H9 (cell line): ENCODE results near the gene DGKE. TPM values are rescaled to one million over a fixed set of nuclear protein-coding genes. Genes with fewer than 3 reads are reported as not detected.

Experiments used
- DNase-seq: peaks from one replicate; pipeline ENCODE4 v3.0.0-alpha.2; 2017
- H2AFZ ChIP-seq: one replicate; pipeline ENCODE4 v1.6.1; 2013; ENCODE audit warnings: mild to moderate bottlenecking, low read length, control low read depth, moderate library complexity
- H2AK5ac ChIP-seq: 2 replicates; pipeline ENCODE4 v1.6.1; 2013; ENCODE audit warnings: low read length, control low read depth, mixed read lengths; ENCODE audit not compliant: insufficient read length
- H2BK120ac ChIP-seq: one replicate; pipeline ENCODE4 v1.6.1; 2013; ENCODE audit warnings: low read depth, mild to moderate bottlenecking, low read length, control low read depth, inconsistent platforms; ENCODE audit not compliant: poor library complexity, severe bottlenecking
- H2BK12ac ChIP-seq: 2 replicates; pipeline ENCODE4 v1.6.1; 2013; ENCODE audit warnings: low read length, control low read depth, mixed read lengths, low read depth; ENCODE audit not compliant: insufficient read length
- H2BK15ac ChIP-seq: 2 replicates; pipeline ENCODE4 v1.6.1; 2013; ENCODE audit warnings: low read depth, low read length, control low read depth
- H2BK20ac ChIP-seq: one replicate; pipeline ENCODE4 v1.6.1; 2013; ENCODE audit warnings: low read depth, mild to moderate bottlenecking, low read length, control low read depth, inconsistent platforms; ENCODE audit not compliant: poor library complexity, severe bottlenecking
- H2BK5ac ChIP-seq: 2 replicates; pipeline ENCODE4 v1.6.1; 2013; ENCODE audit warnings: low read length, control low read depth, mixed read lengths; ENCODE audit not compliant: insufficient read length
- H3K14ac ChIP-seq: 2 replicates; pipeline ENCODE4 v1.6.1; 2013; ENCODE audit warnings: low read length, control low read depth; ENCODE audit not compliant: insufficient read depth
- H3K18ac ChIP-seq: 2 replicates; pipeline ENCODE4 v1.6.1; 2013; ENCODE audit warnings: low read depth, mild to moderate bottlenecking, mixed read lengths, low read length, control low read depth; ENCODE audit not compliant: insufficient read length
- H3K23ac ChIP-seq: 2 replicates; pipeline ENCODE4 v1.6.1; 2013; ENCODE audit warnings: low read length, control low read depth, mixed read lengths, low read depth; ENCODE audit not compliant: insufficient read length
- H3K23me2 ChIP-seq: 2 replicates; pipeline ENCODE4 v1.6.1; 2013; ENCODE audit warnings: low read depth, mild to moderate bottlenecking, mixed read lengths, low read length, control low read depth; ENCODE audit not compliant: insufficient read length, poor library complexity, severe bottlenecking
- H3K27ac ChIP-seq: 2 replicates; pipeline ENCODE4 v1.5.1; 2013; ENCODE audit warnings: low read length, control low read depth, mixed read lengths, low read depth; ENCODE audit not compliant: insufficient read length
- H3K27me3 ChIP-seq: 2 replicates; pipeline ENCODE4 v1.6.1; 2013; ENCODE audit warnings: low read length, control low read depth, inconsistent platforms; ENCODE audit not compliant: insufficient read depth
- H3K4ac ChIP-seq: 2 replicates; pipeline ENCODE4 v1.6.1; 2013; ENCODE audit warnings: low read depth, mild to moderate bottlenecking, control low read depth, inconsistent platforms, low read length, moderate library complexity
- H3K4me1 ChIP-seq: 2 replicates; pipeline ENCODE4 v1.6.1; 2013; ENCODE audit warnings: low read length, control low read depth, inconsistent platforms; ENCODE audit not compliant: insufficient read depth
- H3K4me2 ChIP-seq: 2 replicates; pipeline ENCODE4 v1.6.1; 2013; ENCODE audit warnings: low read length, control low read depth, mixed read lengths; ENCODE audit not compliant: insufficient read length, insufficient read depth
- H3K56ac ChIP-seq: 2 replicates; pipeline ENCODE4 v1.6.1; 2013; ENCODE audit warnings: low read depth, mild to moderate bottlenecking, mixed read lengths, low read length, control low read depth; ENCODE audit not compliant: insufficient read length
- H3K79me1 ChIP-seq: 2 replicates; pipeline ENCODE4 v1.6.1; 2013; ENCODE audit warnings: low read depth, mild to moderate bottlenecking, moderate library complexity, low read length, control low read depth, inconsistent platforms; ENCODE audit not compliant: insufficient read depth, poor library complexity, severe bottlenecking
- H3K79me2 ChIP-seq: 2 replicates; pipeline ENCODE4 v1.6.1; 2013; ENCODE audit warnings: low read length, control low read depth, inconsistent platforms; ENCODE audit not compliant: insufficient read depth
- H3K9ac ChIP-seq: 2 replicates; pipeline ENCODE4 v1.6.1; 2013; ENCODE audit warnings: low read length, control low read depth, mixed read lengths; ENCODE audit not compliant: insufficient read length; ENCODE audit errors: extremely low read depth
- H3K9me3 ChIP-seq: one replicate; pipeline ENCODE4 v1.6.1; 2013; ENCODE audit warnings: low read depth, low read length, inconsistent platforms; ENCODE audit not compliant: control insufficient read depth
- H3T11ph ChIP-seq: one replicate; pipeline ENCODE4 v1.6.1; 2013; ENCODE audit warnings: mild to moderate bottlenecking, low read length, control low read depth, inconsistent platforms
- H4K20me1 ChIP-seq: one replicate; pipeline ENCODE4 v1.6.1; 2013; ENCODE audit not compliant: control insufficient read depth, insufficient read length, insufficient read depth
- H4K5ac ChIP-seq: 2 replicates; pipeline ENCODE4 v1.6.1; 2013; ENCODE audit warnings: low read depth, mild to moderate bottlenecking, mixed read lengths, low read length, control low read depth; ENCODE audit not compliant: insufficient read length
- H4K8ac ChIP-seq: replicated peaks from 2 replicates; pipeline ENCODE4 v1.6.1; 2013; ENCODE audit warnings: low read length, control low read depth, mixed read lengths, low read depth; ENCODE audit not compliant: insufficient read length
- H4K91ac ChIP-seq: 2 replicates; pipeline ENCODE4 v1.6.1; 2013; ENCODE audit warnings: low read depth, mild to moderate bottlenecking, moderate library complexity, mixed read lengths, low read length, control low read depth; ENCODE audit not compliant: insufficient read length
- H3K27ac Mint-ChIP-seq, 3 experiments: 2 replicates in 2 of 3; 3 replicates in 1 of 3; pipeline ENCODE4 v1.8.0; 2020 to 2021; ENCODE audit warnings: mixed read lengths in 3 of 3, mild to moderate bottlenecking in 1 of 3, moderate library complexity in 1 of 3
- H3K27me3 Mint-ChIP-seq: 2 replicates; pipeline ENCODE4 v1.8.0; 2021; ENCODE audit warnings: low read depth, mild to moderate bottlenecking, moderate library complexity, mixed read lengths
- H3K36me3 Mint-ChIP-seq, 3 experiments: 2 replicates in 2 of 3; 3 replicates in 1 of 3; pipeline ENCODE4 v1.8.0; 2020 to 2021; ENCODE audit warnings: low read depth in 3 of 3, mixed read lengths in 3 of 3; ENCODE audit not compliant: insufficient read depth in 1 of 3
- H3K4me1 Mint-ChIP-seq, 2 experiments: 2 replicates each; pipeline ENCODE4 v1.8.0; 2020; ENCODE audit warnings: mixed read lengths in 2 of 2
- H3K4me3 Mint-ChIP-seq, 2 experiments: 2 replicates in 1 of 2; 3 replicates in 1 of 2; pipeline ENCODE4 v1.8.0; 2020 to 2021; ENCODE audit warnings: mild to moderate bottlenecking in 2 of 2, mixed read lengths in 2 of 2, moderate library complexity in 1 of 2
- H3K9me3 Mint-ChIP-seq, 2 experiments: 2 replicates in 1 of 2; 3 replicates in 1 of 2; pipeline ENCODE4 v1.8.0; 2020; ENCODE audit warnings: mild to moderate bottlenecking in 2 of 2, mixed read lengths in 2 of 2, moderate library complexity in 1 of 2
- WGBS: extraction: QIAGEN DNeasy Blood & Tissue Kit; methylation state at CpG from one replicate; pipeline ENCODE4 v1.1.7; 2013; ENCODE audit warnings: missing lambda C conversion rate, low lambda C conversion rate, mixed read lengths; ENCODE audit not compliant: insufficient read length; ENCODE audit errors: extremely low coverage; 5-methylcytosine and 5-hydroxymethylcytosine counted together
- total RNA-seq: library from RNA; stranded (reverse); gene quantifications from 2 replicates; pipeline ENCODE4 v1.2.1, GENCODE V29; 2021
- TF ChIP-seq, protein P1 (sequence below): fragments of 200-600 bp; sonication (generic); conservative IDR thresholded peaks from 3 replicates; pipeline ENCODE4 v1.8.0; 2021; ENCODE audit warnings: antibody characterized with exemption, mild to moderate bottlenecking

Gene DGKE
- total RNA-seq, 1 experiment from 2014 or later, result 4.9 TPM

DNA sequence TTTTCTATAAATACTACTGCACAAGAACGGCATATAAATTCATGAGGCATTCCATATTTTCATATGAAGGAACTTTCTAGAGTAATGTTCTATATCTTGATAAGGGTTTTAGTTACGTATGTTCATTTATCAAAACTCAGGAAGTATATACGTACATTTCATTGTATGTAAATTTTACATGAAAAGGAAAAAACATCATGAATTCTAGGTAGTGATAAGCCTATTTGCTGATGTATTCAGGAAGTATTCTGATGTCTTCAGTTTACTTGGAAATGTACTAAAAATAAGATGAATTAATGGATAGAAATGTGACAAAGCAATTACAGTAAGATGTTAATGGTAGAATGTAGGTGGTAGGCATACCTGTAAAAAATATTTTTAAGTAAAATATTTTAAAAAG is 4.7 kb downstream of the DGKE start:
- TF ChIP-seq, protein P1, sequence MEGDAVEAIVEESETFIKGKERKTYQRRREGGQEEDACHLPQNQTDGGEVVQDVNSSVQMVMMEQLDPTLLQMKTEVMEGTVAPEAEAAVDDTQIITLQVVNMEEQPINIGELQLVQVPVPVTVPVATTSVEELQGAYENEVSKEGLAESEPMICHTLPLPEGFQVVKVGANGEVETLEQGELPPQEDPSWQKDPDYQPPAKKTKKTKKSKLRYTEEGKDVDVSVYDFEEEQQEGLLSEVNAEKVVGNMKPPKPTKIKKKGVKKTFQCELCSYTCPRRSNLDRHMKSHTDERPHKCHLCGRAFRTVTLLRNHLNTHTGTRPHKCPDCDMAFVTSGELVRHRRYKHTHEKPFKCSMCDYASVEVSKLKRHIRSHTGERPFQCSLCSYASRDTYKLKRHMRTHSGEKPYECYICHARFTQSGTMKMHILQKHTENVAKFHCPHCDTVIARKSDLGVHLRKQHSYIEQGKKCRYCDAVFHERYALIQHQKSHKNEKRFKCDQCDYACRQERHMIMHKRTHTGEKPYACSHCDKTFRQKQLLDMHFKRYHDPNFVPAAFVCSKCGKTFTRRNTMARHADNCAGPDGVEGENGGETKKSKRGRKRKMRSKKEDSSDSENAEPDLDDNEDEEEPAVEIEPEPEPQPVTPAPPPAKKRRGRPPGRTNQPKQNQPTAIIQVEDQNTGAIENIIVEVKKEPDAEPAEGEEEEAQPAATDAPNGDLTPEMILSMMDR, result no peak
- no peak overlapping the region for H3K27ac ChIP-seq
- no peaks in the 10 kb centered on the region for H3K9me3 Mint-ChIP-seq

More for the DNA sequence above, 4.7 kb downstream of the DGKE start:
- no CpG with 5 or more reads among the region's 3 CpGs for WGBS
- no peaks in the 10 kb centered on the region for H3K79me1 ChIP-seq
- no peak overlapping the region for H3K4ac ChIP-seq
- H2AK5ac ChIP-seq, result no peak overlapping the region
- no peak overlapping the region for H3K18ac ChIP-seq
- H4K5ac ChIP-seq, result no peak overlapping the region
- H3K9ac ChIP-seq, result no peak overlapping the region
- no peak overlapping the region for H2BK15ac ChIP-seq
- no peak overlapping the region for H4K91ac ChIP-seq
- no peaks in the 10 kb centered on the region for H3K4me1 ChIP-seq
- H3K23ac ChIP-seq, result no peak overlapping the region
- peaks cover 5% of the 10 kb centered on the region; the same call in 1 of the 2 replicates for H3K27me3 ChIP-seq
- H3K9me3 ChIP-seq, result no peaks in the 10 kb centered on the region
- no peak overlapping the region for H2BK120ac ChIP-seq
- Mint-ChIP-seq H3K4me3 (no peak overlapping the region), H3K27ac (no peak overlapping the region), H3K36me3 (peaks cover 0 to 11% (median 3%) of the 10 kb centered on the region in 3 experiments; a peak in 4 of 7 replicates), H3K27me3 (peaks cover 21% of the 10 kb centered on the region), H3K4me1 (peaks cover 18% of the 10 kb centered on the region in 2 experiments)
- no peak overlapping the region for H3K4me2 ChIP-seq
- no peak for DNase-seq
- no peak overlapping the region for H2BK20ac ChIP-seq
- no peak overlapping the region for H4K8ac ChIP-seq
- peaks cover 11% of the 10 kb centered on the region for H3K23me2 ChIP-seq
- no peak overlapping the region for H3K14ac ChIP-seq
- no peak overlapping the region for H3K56ac ChIP-seq
- no peak overlapping the region for H3T11ph ChIP-seq
- H3K79me2 ChIP-seq, result no peaks in the 10 kb centered on the region
- no peak overlapping the region for H2AFZ ChIP-seq
- H2BK12ac ChIP-seq, result no peak overlapping the region
- no peak overlapping the region for H2BK5ac ChIP-seq
- no peaks in the 10 kb centered on the region for H4K20me1 ChIP-seq
